ENCODE data around the gene SPECC1L.
"Not testable (repeated sequence)": the region's sequence is repeated elsewhere in the genome, so short reads cannot be mapped to it uniquely, and the experiment has no call there.

SPECC1L gene

GRCh38 chr22:24285245-24285644 lies 14.6 kb downstream of the SPECC1L start:
- no peak for DNase-seq

GRCh38 chr22:24287212-24287611 lies 16.6 kb downstream of the SPECC1L start:
- not testable (repeated sequence) for DNase-seq

- DNase-seq: not testable (repeated sequence)
These were observed 17.2 kb downstream of the SPECC1L start for GRCh38 chr22:24287801-24288200.

GRCh38 chr22:24289114-24289513 lies 18.5 kb downstream of the SPECC1L start:
- DNase-seq: no peak

GRCh38 chr22:24289741-24290163 lies 19.1 kb downstream of the SPECC1L start:
- DNase-seq: no peak

- DNase-seq: no peak
These were observed 19.8 kb downstream of the SPECC1L start for GRCh38 chr22:24290459-24290858.

GRCh38 chr22:24291515-24292201 lies 21.0 kb downstream of the SPECC1L start:
- DNase-seq: no peak

GRCh38 chr22:24292202-24292830 lies 21.7 kb downstream of the SPECC1L start:
- DNase-seq: not testable (repeated sequence)

GRCh38 chr22:24294913-24295312 lies 24.3 kb downstream of the SPECC1L start:
- not testable (repeated sequence) for DNase-seq

- DNase-seq: not testable (repeated sequence)
These were observed 28.0 kb downstream of the SPECC1L start for GRCh38 chr22:24298497-24299155.

GRCh38 chr22:24300522-24300921 lies 29.9 kb downstream of the SPECC1L start:
- DNase-seq: not testable (repeated sequence)

- DNase-seq: no peak
These were observed 32.0 kb downstream of the SPECC1L start for GRCh38 chr22:24302591-24302990.

GRCh38 chr22:24303007-24303406 lies 32.4 kb downstream of the SPECC1L start:
- no peak for DNase-seq

- no peak for DNase-seq
These were observed 33.5 kb downstream of the SPECC1L start for GRCh38 chr22:24304062-24304675.

GRCh38 chr22:24305260-24305692 lies 34.6 kb downstream of the SPECC1L start:
- no peak for DNase-seq

- DNase-seq: no peak
These were observed 40.3 kb downstream of the SPECC1L start for GRCh38 chr22:24310969-24311368.

- no peak for DNase-seq
These were observed 44.8 kb downstream of the SPECC1L start for GRCh38 chr22:24315367-24315966.

- not testable (repeated sequence) for DNase-seq
These were observed 45.6 kb downstream of the SPECC1L start for GRCh38 chr22:24316264-24316663.

- DNase-seq: not testable (repeated sequence)
These were observed 46.9 kb downstream of the SPECC1L start for GRCh38 chr22:24317511-24317910.

GRCh38 chr22:24319451-24319850 lies 48.8 kb downstream of the SPECC1L start:
- no peak for DNase-seq

- no peak for DNase-seq
These were observed 51.4 kb downstream of the SPECC1L start for GRCh38 chr22:24321999-24322398.

GRCh38 chr22:24322522-24322921 lies 51.9 kb downstream of the SPECC1L start:
- DNase-seq: no peak

- DNase-seq: no peak
These were observed 52.6 kb downstream of the SPECC1L start for GRCh38 chr22:24323233-24323632.

All from stimulated activated CD4-positive, alpha-beta T cell treated with anti-CD3 and anti-CD28 coated beads, Interleukin-4, amount 100 ng/mL, for 4 hours (primary cell).